Endothelial cell of umbilical vein (primary cell): ENCODE results near the gene CHD9. TPM values are rescaled to one million over a fixed set of nuclear protein-coding genes. Genes with fewer than 3 reads are reported as not detected.

Experiments
- BruUV-seq: library from RNA; stranded (reverse); fragments of 400-500 nt; replicated peaks from 2 replicates; lab custom pipeline; 2021; lab: Mats Ljungman, UMichigan
- CTCF ChIA-PET: fragments of 300-600, 350-600 bp; sonication (Branson Sonifier 250); formaldehyde crosslinking; loops from one replicate; lab custom pipeline; 2021; ENCODE audit warnings: antibody characterized with exemption, inconsistent platforms; lab: Charles Lee
- POLR2A ChIA-PET: fragments of 300-600, 350-600 bp; sonication (Branson Sonifier 250); formaldehyde crosslinking; loops from one replicate; lab custom pipeline; 2021; ENCODE audit warnings: antibody characterized with exemption, inconsistent platforms; lab: Charles Lee
- DNase-seq: peaks from one replicate; pipeline ENCODE4 v3.0.0-alpha.2; 2011; ENCODE audit warnings: low read depth, low spot score
- FAIRE-seq: peaks from 2 replicates; lab custom pipeline; 2011; peaks lifted over from hg19 to GRCh38; lab: Jason Lieb, UNC
- H2AFZ ChIP-seq: 2 replicates; pipeline ENCODE4 v1.6.0; 2012; ENCODE audit warnings: low read depth, low read length, control low read depth, inconsistent platforms
- H3K27ac ChIP-seq: 2 replicates; pipeline ENCODE4 v1.5.1; 2011; ENCODE audit warnings: low read depth, mild to moderate bottlenecking, control low read depth, low read length, moderate library complexity; ENCODE audit not compliant: insufficient read depth
- H3K27me3 ChIP-seq, 2 experiments: 2 replicates each; pipeline versions ENCODE4 v1.6.0 to v1.6.1; 2011; ENCODE audit warnings: low read length in 2 of 2, mixed read lengths in 1 of 2; ENCODE audit not compliant: control insufficient read depth in 2 of 2, insufficient read depth in 2 of 2
- H3K36me3 ChIP-seq, 2 experiments: 2 replicates in 1 of 2; 3 replicates in 1 of 2; pipeline ENCODE4 v1.5.1; 2011; ENCODE audit warnings: low read length in 2 of 2, mild to moderate bottlenecking in 1 of 2, moderate library complexity in 1 of 2; ENCODE audit not compliant: control insufficient read depth in 2 of 2, insufficient read depth in 2 of 2; ENCODE audit errors: extremely low read depth in 1 of 2
- H3K4me1 ChIP-seq: 3 replicates; pipeline ENCODE4 v1.5.1; 2011; ENCODE audit warnings: mild to moderate bottlenecking, low read length; ENCODE audit not compliant: control insufficient read depth, insufficient read depth; ENCODE audit errors: extremely low read depth
- H3K4me2 ChIP-seq: 2 replicates; pipeline ENCODE4 v1.6.1; 2011; ENCODE audit warnings: low read length, control low read depth, mixed read lengths; ENCODE audit not compliant: insufficient read depth
- H3K4me3 ChIP-seq, 3 experiments: fragments of 200-600 bp in 1 of 3; sonication (generic), shearing (Covaris generic) in 1 of 3; replicated peaks in 1 of 3; 2 replicates each; pipeline ENCODE4 v1.5.1; 2011 to 2016; ENCODE audit warnings: control low read depth in 3 of 3, low read length in 3 of 3, mild to moderate bottlenecking in 2 of 3, inconsistent platforms in 1 of 3, low read depth in 1 of 3, moderate library complexity in 1 of 3; ENCODE audit not compliant: insufficient read depth in 1 of 3
- H3K79me2 ChIP-seq: 2 replicates; pipeline ENCODE4 v1.6.0; 2012; ENCODE audit warnings: low read length, inconsistent platforms; ENCODE audit not compliant: control insufficient read depth, insufficient read depth
- H3K9ac ChIP-seq: replicated peaks from 2 replicates; pipeline ENCODE3; 2011; ENCODE audit warnings: low read length, control low read depth; ENCODE audit not compliant: insufficient read depth; ENCODE audit errors: extremely low read depth
- H3K9me1 ChIP-seq: replicated peaks from 3 replicates; pipeline ENCODE4 v1.6.0; 2011; ENCODE audit warnings: mild to moderate bottlenecking, low read length; ENCODE audit not compliant: control insufficient read depth, insufficient read depth; ENCODE audit errors: extremely low read depth
- H3K9me3 ChIP-seq: replicated peaks from 2 replicates; pipeline ENCODE4 v1.5.1; 2012; ENCODE audit warnings: low read length, inconsistent platforms; ENCODE audit not compliant: control insufficient read depth, insufficient read depth
- H4K20me1 ChIP-seq: replicated peaks from 2 replicates; pipeline ENCODE3; 2011; ENCODE audit warnings: mild to moderate bottlenecking, low read length; ENCODE audit not compliant: control insufficient read depth, insufficient read depth; ENCODE audit errors: extremely low read depth
- CTCF ChIP-seq, 2 donors: IDR thresholded peaks; 1 replicate in 1 of 2; 2 replicates in 1 of 2; pipeline ENCODE4 v1.5.1; 2011; ENCODE audit warnings: low read length in 2 of 2, mild to moderate bottlenecking in 2 of 2, moderate library complexity in 2 of 2, control low read depth in 1 of 2, inconsistent platforms in 1 of 2, low read depth in 1 of 2; ENCODE audit not compliant: insufficient read depth in 1 of 2; ENCODE audit errors: extremely low read depth in 1 of 2
- FOS ChIP-seq: IDR thresholded peaks from 2 replicates; pipeline ENCODE4 v1.6.1; 2011; ENCODE audit warnings: mild to moderate bottlenecking, low read length, moderate library complexity, borderline replicate concordance; ENCODE audit not compliant: insufficient read depth
- GATA2 ChIP-seq: IDR thresholded peaks from 2 replicates; pipeline ENCODE4 v1.7.0; 2011; ENCODE audit warnings: low read depth, mild to moderate bottlenecking, moderate library complexity, mixed read lengths, low read length; ENCODE audit not compliant: insufficient read length, insufficient read depth
- JUN ChIP-seq: IDR thresholded peaks from 2 replicates; pipeline ENCODE4 v1.6.1; 2011; ENCODE audit warnings: borderline replicate concordance, low read depth; ENCODE audit not compliant: insufficient read length, insufficient read depth
- MAX ChIP-seq: IDR thresholded peaks from 2 replicates; pipeline ENCODE4 v1.6.1; 2011; ENCODE audit not compliant: insufficient read depth, insufficient read length
- MYC ChIP-seq: IDR thresholded peaks from one replicate; pipeline ENCODE4 v1.6.1; 2011; ENCODE audit warnings: mild to moderate bottlenecking, low read depth, low read length
- POLR2A ChIP-seq: IDR thresholded peaks from 2 replicates; pipeline ENCODE4 v1.6.1; 2012; ENCODE audit warnings: low read depth, mild to moderate bottlenecking, control low read depth, low read length
- dilution Hi-C: fragments of 300-500 bp; cut with MboI; formaldehyde crosslinking; loops from one replicate; pipeline ENCODE4 v1.15.0; 2019; ENCODE audit warnings: low sequenced_read_pairs; ENCODE audit not compliant: extremely low pct_ligation_motif_present
- intact Hi-C: fragments of 100-400 bp; cut with micrococcal nuclease; formaldehyde crosslinking; loops from one replicate; pipeline ENCODE4 v1.10.0; 2022
- polyA plus RNA-seq, 4 experiments: library from polyadenylated mRNA; depleted of rRNA in 3 of 4; stranded (reverse) in 3 of 4; unstranded in 1 of 4; fragments of >200 nt; gene quantifications; 2 replicates each; pipeline versions ENCODE4 v1.2.1 to v1.2.3, GENCODE V29; 2011 to 2012; ENCODE audit warnings: missing spikeins in 1 of 4
- total RNA-seq: library from RNA; stranded (reverse); gene quantifications from 2 replicates; pipeline ENCODE4 v1.2.3, GENCODE V29; 2021

CHD9 gene
- total and polyA plus RNA-seq, 2 donors (not counting 3 experiments of a cell fraction or from before 2014, with no cell fraction given): 9.9 to 59.2 TPM

- H3K79me2 ChIP-seq: peaks cover 11% of the 10 kb centered on the region
Measured at GRCh38 chr16:53191413-53191812, 136.6 kb downstream of the CHD9 start.

GRCh38 chr16:53198933-53199332, 144.1 kb downstream of the CHD9 start:
- TF ChIP-seq MAX (no peak), POLR2A (no peak), MYC (no peak), JUN (no peak), CTCF (IDR thresholded peaks at IDR 0.05; ENCODE audit: extremely low read depth in 1 of 2, insufficient read depth in 1 of 2, low read depth in 1 of 2, low read length in 2 of 2) (no peak), FOS (no peak)
- FAIRE-seq (no peak), DNase-seq (no peak)
- intact Hi-C loops (no loop called here), dilution Hi-C loops (no loop called here)
- H3K9me1 ChIP-seq: no peaks in the 10 kb centered on the region
- H3K27me3 ChIP-seq: no peaks in the 10 kb centered on the region
- H3K9me3 ChIP-seq: no peaks in the 10 kb centered on the region
- POLR2A ChIA-PET: no interaction called here
- no peaks in the 10 kb centered on the region for H4K20me1 ChIP-seq
- H3K36me3 ChIP-seq: no peaks in the 10 kb centered on the region
- H2AFZ ChIP-seq: no peak overlapping the region
- peaks cover 4% of the 10 kb centered on the region for H3K79me2 ChIP-seq
- no peak overlapping the region for H3K27ac ChIP-seq
- H3K4me2 ChIP-seq: no peak overlapping the region
- no peaks in the 10 kb centered on the region for H3K4me1 ChIP-seq
- H3K9ac ChIP-seq: no peak overlapping the region
- no peak overlapping the region for H3K4me3 ChIP-seq
- BruUV-seq: no TSS peak
- CTCF ChIA-PET: no interaction called here

More at GRCh38 chr16:53191413-53191812, 136.6 kb downstream of the CHD9 start:
- H3K27me3 ChIP-seq: no peaks in the 10 kb centered on the region
- H3K4me2 ChIP-seq: no peak overlapping the region
- no peak for FAIRE-seq
- H3K9me1 ChIP-seq: no peaks in the 10 kb centered on the region
- H3K27ac ChIP-seq: no peak overlapping the region
- TF ChIP-seq GATA2: no peak
- H3K9me3 ChIP-seq: no peaks in the 10 kb centered on the region
- no peak overlapping the region for H2AFZ ChIP-seq
- ChIA-PET CTCF (interaction anchor here (1.1 to 1.3 kb wide), 2 partner anchors 29 kb away, joined by 3 to 4 read pairs; no protein-coding TSS in a partner anchor), POLR2A (no interaction called here)
- no peak overlapping the region for H3K9ac ChIP-seq
- dilution Hi-C loops: no loop called here
- H3K4me3 ChIP-seq: no peak overlapping the region
- H4K20me1 ChIP-seq: no peaks in the 10 kb centered on the region
- DNase-seq: no peak
- no peaks in the 10 kb centered on the region for H3K36me3 ChIP-seq
- no peaks in the 10 kb centered on the region for H3K4me1 ChIP-seq
- no TSS peak for BruUV-seq
- intact Hi-C loops: no loop called here
